Measurements from ENCODE around the gene MEG3. TPM values are rescaled to one million over a fixed set of nuclear protein-coding genes. Genes with fewer than 3 reads are reported as not detected.

MEG3 gene
- total RNA-seq, 1 experiment from 2014 or later, result not detected

- H3K4me1 Mint-ChIP-seq (ENCODE audit: low read depth, unreplicated experiment), result peaks cover 10% of the 10 kb centered on the region
- no peak overlapping the region for H3K27ac Mint-ChIP-seq (ENCODE audit: unreplicated experiment)
- H3K9me3 Mint-ChIP-seq (ENCODE audit: low read depth, unreplicated experiment), result peaks cover 16% of the 10 kb centered on the region
- H3K27me3 Mint-ChIP-seq (ENCODE audit: unreplicated experiment), result no peaks in the 10 kb centered on the region
- CTCF ChIA-PET, result no interaction called here
- intact Hi-C loops (cut with micrococcal nuclease; ENCODE audit: unreplicated experiment), result no loop called here
- no TSS peak for BruUV-seq (replicated peaks)
- peaks cover 11% of the 10 kb centered on the region for H3K36me3 Mint-ChIP-seq (ENCODE audit: insufficient read depth, unreplicated experiment)
- no peak for TF ChIP-seq CTCF (IDR thresholded peaks at IDR 0.05; ENCODE audit: unreplicated experiment)
- no peak for DNase-seq
- H3K4me3 Mint-ChIP-seq (ENCODE audit: low read depth, unreplicated experiment), result no peak overlapping the region
Observed at GRCh38 chr14:100884456-100884855, 58.5 kb downstream of the MEG3 start.

DNA sequence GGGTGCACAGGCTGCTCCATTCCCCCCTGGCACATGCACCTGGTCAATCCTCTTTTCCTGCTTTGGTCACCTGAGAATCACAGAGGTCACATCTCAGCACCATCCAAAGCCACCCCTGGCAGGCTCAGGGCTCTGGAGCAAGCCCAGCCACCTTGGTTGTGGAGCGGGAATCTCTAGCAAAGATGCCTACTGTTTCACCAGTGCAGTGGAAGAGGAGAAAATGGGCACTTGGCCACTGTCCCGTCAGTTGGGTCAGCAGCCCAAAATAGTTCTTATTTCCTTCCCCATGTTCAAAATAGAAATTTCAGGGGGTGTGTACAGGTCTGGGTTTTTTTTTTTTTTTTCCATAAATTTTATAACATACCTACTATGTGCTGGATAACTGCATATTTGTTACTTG is 59.3 kb downstream of the MEG3 start:
- Mint-ChIP-seq H3K27ac (ENCODE audit: unreplicated experiment) (no peak overlapping the region), H3K9me3 (ENCODE audit: low read depth, unreplicated experiment) (peaks cover 16% of the 10 kb centered on the region), H3K36me3 (ENCODE audit: insufficient read depth, unreplicated experiment) (peaks cover 11% of the 10 kb centered on the region), H3K4me1 (ENCODE audit: low read depth, unreplicated experiment) (peaks cover 13% of the 10 kb centered on the region), H3K4me3 (ENCODE audit: low read depth, unreplicated experiment) (no peak overlapping the region), H3K27me3 (ENCODE audit: unreplicated experiment) (no peaks in the 10 kb centered on the region)
- TF ChIP-seq CTCF (IDR thresholded peaks at IDR 0.05; ENCODE audit: unreplicated experiment), result no peak
- CTCF ChIA-PET, result no interaction called here
- no peak for DNase-seq
- intact Hi-C loops (cut with micrococcal nuclease; ENCODE audit: unreplicated experiment), result no loop called here
- BruUV-seq (replicated peaks), result no TSS peak

- DNase-seq, result no peak
- CTCF ChIA-PET, result no interaction called here
- Mint-ChIP-seq H3K4me3 (ENCODE audit: low read depth, unreplicated experiment) (no peak overlapping the region), H3K36me3 (ENCODE audit: insufficient read depth, unreplicated experiment) (peaks cover 7% of the 10 kb centered on the region), H3K27ac (ENCODE audit: unreplicated experiment) (no peak overlapping the region), H3K4me1 (ENCODE audit: low read depth, unreplicated experiment) (peaks cover 13% of the 10 kb centered on the region), H3K27me3 (ENCODE audit: unreplicated experiment) (no peaks in the 10 kb centered on the region), H3K9me3 (ENCODE audit: low read depth, unreplicated experiment) (peaks cover 16% of the 10 kb centered on the region)
- intact Hi-C loops (cut with micrococcal nuclease; ENCODE audit: unreplicated experiment), result no loop called here
- no TSS peak for BruUV-seq (replicated peaks)
- TF ChIP-seq CTCF (IDR thresholded peaks at IDR 0.05; ENCODE audit: unreplicated experiment), result no peak
Observed at GRCh38 chr14:100885617-100886016, 59.7 kb downstream of the MEG3 start.

DNA sequence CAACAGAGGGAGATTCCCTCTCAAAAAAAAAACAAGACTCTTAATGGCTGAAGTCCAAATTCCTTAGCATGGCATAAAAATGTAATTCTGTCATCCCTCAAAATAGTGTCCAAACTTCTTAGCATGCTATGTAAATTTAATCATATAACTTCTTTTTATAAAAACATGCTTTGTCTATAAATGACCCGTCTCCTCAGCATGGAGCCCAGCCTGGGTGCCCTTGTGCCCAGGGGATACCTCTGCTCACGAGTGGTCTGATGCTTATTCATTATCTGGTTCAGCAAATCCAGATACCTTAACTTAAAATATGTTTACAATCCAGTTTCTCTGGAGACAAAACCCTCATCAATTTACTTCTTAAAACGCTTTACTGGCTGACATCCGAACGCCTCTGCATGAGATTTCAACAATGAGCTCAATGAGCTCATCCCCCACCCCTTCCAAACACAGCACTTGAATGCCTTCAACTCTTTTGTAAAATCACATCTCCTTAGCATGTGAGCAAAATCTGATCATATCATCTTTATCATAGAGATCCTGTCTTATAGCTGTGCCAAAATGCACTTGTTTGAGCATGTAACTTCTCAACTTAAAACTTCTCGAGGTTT is 61.9 kb downstream of the MEG3 start:
- BruUV-seq (replicated peaks), result no TSS peak
- Mint-ChIP-seq H3K4me1 (ENCODE audit: low read depth, unreplicated experiment) (peaks cover 13% of the 10 kb centered on the region), H3K9me3 (ENCODE audit: low read depth, unreplicated experiment) (peaks cover 12% of the 10 kb centered on the region), H3K4me3 (ENCODE audit: low read depth, unreplicated experiment) (no peak overlapping the region), H3K27ac (ENCODE audit: unreplicated experiment) (no peak overlapping the region), H3K27me3 (ENCODE audit: unreplicated experiment) (no peaks in the 10 kb centered on the region), H3K36me3 (ENCODE audit: insufficient read depth, unreplicated experiment) (peaks cover 7% of the 10 kb centered on the region)
- CTCF ChIA-PET, result no interaction called here
- no peak for DNase-seq
- intact Hi-C loops (cut with micrococcal nuclease; ENCODE audit: unreplicated experiment), result no loop called here
- TF ChIP-seq CTCF (IDR thresholded peaks at IDR 0.05; ENCODE audit: unreplicated experiment), result no peak

Data from Calu3 (cell line).